ENCODE measurements around the gene SRSF8.

GRCh38 chr11:95045812-95046211 is 20.9 kb upstream of the SRSF8 start:
- TF ChIP-seq CTCF (IDR thresholded peaks at IDR 0.05) = no peak
- TF ChIP-seq POLR2A (IDR thresholded peaks at IDR 0.05) = no peak
- no peak for TF ChIP-seq POLR2AphosphoS5 (IDR thresholded peaks at IDR 0.05; ENCODE audit: insufficient read depth in 1 of 2, low read depth in 1 of 2)

All from vagina (tissue), 2 donors.